ENCODE measurements around the gene SIGLEC1.
A peak's percentile ranks its signal among the peaks of the same experiment; 100 is the strongest.

The SIGLEC1 gene

GRCh38 chr20:3752386-3752759 is 40.0 kb upstream of the SIGLEC1 start:
- Histone ChIP-seq H3K27ac (ENCODE audit: low read length) (no peak overlapping the region), H3K9ac (ENCODE audit: low read depth, low read length) (no peak overlapping the region), H3K4me1 (ENCODE audit: insufficient read depth, low read length) (no peaks in the 10 kb centered on the region), H3K36me3 (ENCODE audit: insufficient read depth, low read depth, low read length) (peaks cover 18% of the 10 kb centered on the region), H3K4me3 (ENCODE audit: low read length) (no peak overlapping the region), H3K27me3 (ENCODE audit: insufficient read depth, low read length) (peaks cover 25% of the 10 kb centered on the region), H3K9me3 (ENCODE audit: insufficient read depth, low read depth, low read length) (no peaks in the 10 kb centered on the region)

- Histone ChIP-seq H3K9me3 (ENCODE audit: insufficient read depth, low read depth, low read length) (no peaks in the 10 kb centered on the region), H3K4me3 (ENCODE audit: low read length) (no peak overlapping the region), H3K4me1 (ENCODE audit: insufficient read depth, low read length) (no peaks in the 10 kb centered on the region), H3K9ac (ENCODE audit: low read depth, low read length) (no peak overlapping the region), H3K27me3 (ENCODE audit: insufficient read depth, low read length) (peaks cover 27% of the 10 kb centered on the region), H3K27ac (ENCODE audit: low read length) (no peak overlapping the region), H3K36me3 (ENCODE audit: insufficient read depth, low read depth, low read length) (peaks cover 17% of the 10 kb centered on the region)
These were observed 39.4 kb upstream of the SIGLEC1 start for GRCh38 chr20:3751675-3752385.

- no peaks in the 10 kb centered on the region for H3K9me3 ChIP-seq (ENCODE audit: insufficient read depth, low read depth, low read length)
- H3K9ac ChIP-seq (ENCODE audit: low read depth, low read length) = no peak overlapping the region
- peaks cover 13% of the 10 kb centered on the region for H3K36me3 ChIP-seq (ENCODE audit: insufficient read depth, low read depth, low read length)
- peaks cover 32% of the 10 kb centered on the region for H3K27me3 ChIP-seq (ENCODE audit: insufficient read depth, low read length)
- H3K4me3 ChIP-seq (ENCODE audit: low read length) = no peak overlapping the region
- no peaks in the 10 kb centered on the region for H3K4me1 ChIP-seq (ENCODE audit: insufficient read depth, low read length)
- no peak overlapping the region for H3K27ac ChIP-seq (ENCODE audit: low read length)
These were observed 38.9 kb upstream of the SIGLEC1 start for GRCh38 chr20:3751305-3751674.

- Histone ChIP-seq H3K36me3 (ENCODE audit: insufficient read depth, low read depth, low read length) (0 out of 2 replicates have a peak, but pooled peaks cover under 1% of the 10 kb centered on the region), H3K4me1 (ENCODE audit: insufficient read depth, low read length) (no peaks in the 10 kb centered on the region), H3K9ac (ENCODE audit: low read depth, low read length) (peak overlapping the region; percentile 61; the same call in 1 of the 2 replicates), H3K4me3 (ENCODE audit: low read length) (peak overlapping the region; percentile 67), H3K27ac (ENCODE audit: low read length) (no peak overlapping the region), H3K9me3 (ENCODE audit: insufficient read depth, low read depth, low read length) (no peaks in the 10 kb centered on the region), H3K27me3 (ENCODE audit: insufficient read depth, low read length) (peaks cover 39% of the 10 kb centered on the region)
These were observed 37.5 kb upstream of the SIGLEC1 start for GRCh38 chr20:3749689-3750531.

- Histone ChIP-seq H3K4me3 (ENCODE audit: low read length) (peak overlapping the region; percentile 67; the same call in 1 of the 2 replicates), H3K27me3 (ENCODE audit: insufficient read depth, low read length) (peaks cover 46% of the 10 kb centered on the region), H3K4me1 (ENCODE audit: insufficient read depth, low read length) (no peaks in the 10 kb centered on the region), H3K9ac (ENCODE audit: low read depth, low read length) (no peak overlapping the region), H3K27ac (ENCODE audit: low read length) (no peak overlapping the region), H3K36me3 (ENCODE audit: insufficient read depth, low read depth, low read length) (no peaks in the 10 kb centered on the region), H3K9me3 (ENCODE audit: insufficient read depth, low read depth, low read length) (no peaks in the 10 kb centered on the region)
These were observed 36.8 kb upstream of the SIGLEC1 start for GRCh38 chr20:3749087-3749688.

- Histone ChIP-seq H3K4me3 (ENCODE audit: low read length) (no peak overlapping the region), H3K9ac (ENCODE audit: low read depth, low read length) (no peak overlapping the region), H3K27ac (ENCODE audit: low read length) (no peak overlapping the region), H3K9me3 (ENCODE audit: insufficient read depth, low read depth, low read length) (no peaks in the 10 kb centered on the region), H3K27me3 (ENCODE audit: insufficient read depth, low read length) (peaks cover 50% of the 10 kb centered on the region), H3K4me1 (ENCODE audit: insufficient read depth, low read length) (no peaks in the 10 kb centered on the region), H3K36me3 (ENCODE audit: insufficient read depth, low read depth, low read length) (no peaks in the 10 kb centered on the region)
These were observed 35.7 kb upstream of the SIGLEC1 start for GRCh38 chr20:3748073-3748472.

- Histone ChIP-seq H3K36me3 (ENCODE audit: insufficient read depth, low read depth, low read length) (no peaks in the 10 kb centered on the region), H3K4me1 (ENCODE audit: insufficient read depth, low read length) (no peaks in the 10 kb centered on the region), H3K4me3 (ENCODE audit: low read length) (no peak overlapping the region), H3K27ac (ENCODE audit: low read length) (no peak overlapping the region), H3K27me3 (ENCODE audit: insufficient read depth, low read length) (peaks cover 50% of the 10 kb centered on the region), H3K9me3 (ENCODE audit: insufficient read depth, low read depth, low read length) (no peaks in the 10 kb centered on the region), H3K9ac (ENCODE audit: low read depth, low read length) (no peak overlapping the region)
These were observed 35.1 kb upstream of the SIGLEC1 start for GRCh38 chr20:3747471-3747870.

- Histone ChIP-seq H3K9ac (ENCODE audit: low read depth, low read length) (peak overlapping the region; percentile 12; the same call in 1 of the 2 replicates), H3K36me3 (ENCODE audit: insufficient read depth, low read depth, low read length) (no peaks in the 10 kb centered on the region), H3K4me3 (ENCODE audit: low read length) (peak overlapping the region; percentile 75), H3K4me1 (ENCODE audit: insufficient read depth, low read length) (no peaks in the 10 kb centered on the region), H3K27me3 (ENCODE audit: insufficient read depth, low read length) (peaks cover 46% of the 10 kb centered on the region), H3K27ac (ENCODE audit: low read length) (no peak overlapping the region), H3K9me3 (ENCODE audit: insufficient read depth, low read depth, low read length) (no peaks in the 10 kb centered on the region)
These were observed 33.3 kb upstream of the SIGLEC1 start for GRCh38 chr20:3745686-3746173.

GRCh38 chr20:3744806-3745685 is 32.6 kb upstream of the SIGLEC1 start:
- H3K36me3 ChIP-seq (ENCODE audit: insufficient read depth, low read depth, low read length) = no peaks in the 10 kb centered on the region
- peak overlapping the region; percentile 75 for H3K4me3 ChIP-seq (ENCODE audit: low read length)
- H3K4me1 ChIP-seq (ENCODE audit: insufficient read depth, low read length) = no peaks in the 10 kb centered on the region
- no peak overlapping the region for H3K27ac ChIP-seq (ENCODE audit: low read length)
- peaks cover 39% of the 10 kb centered on the region for H3K27me3 ChIP-seq (ENCODE audit: insufficient read depth, low read length)
- no peaks in the 10 kb centered on the region for H3K9me3 ChIP-seq (ENCODE audit: insufficient read depth, low read depth, low read length)
- peak overlapping the region; percentile 42; the same call in 1 of the 2 replicates for H3K9ac ChIP-seq (ENCODE audit: low read depth, low read length)

GRCh38 chr20:3744037-3744436 is 31.6 kb upstream of the SIGLEC1 start:
- H3K4me1 ChIP-seq (ENCODE audit: insufficient read depth, low read length) = no peaks in the 10 kb centered on the region
- H3K9ac ChIP-seq (ENCODE audit: low read depth, low read length) = no peak overlapping the region
- H3K27ac ChIP-seq (ENCODE audit: low read length) = no peak overlapping the region
- no peaks in the 10 kb centered on the region for H3K36me3 ChIP-seq (ENCODE audit: insufficient read depth, low read depth, low read length)
- no peaks in the 10 kb centered on the region for H3K9me3 ChIP-seq (ENCODE audit: insufficient read depth, low read depth, low read length)
- no peak overlapping the region for H3K4me3 ChIP-seq (ENCODE audit: low read length)
- H3K27me3 ChIP-seq (ENCODE audit: insufficient read depth, low read length) = peaks cover 33% of the 10 kb centered on the region

- H3K9me3 ChIP-seq (ENCODE audit: insufficient read depth, low read depth, low read length) = no peaks in the 10 kb centered on the region
- no peak overlapping the region for H3K27ac ChIP-seq (ENCODE audit: low read length)
- H3K27me3 ChIP-seq (ENCODE audit: insufficient read depth, low read length) = peaks cover 26% of the 10 kb centered on the region
- H3K4me3 ChIP-seq (ENCODE audit: low read length) = no peak overlapping the region
- H3K4me1 ChIP-seq (ENCODE audit: insufficient read depth, low read length) = no peaks in the 10 kb centered on the region
- H3K9ac ChIP-seq (ENCODE audit: low read depth, low read length) = no peak overlapping the region
- H3K36me3 ChIP-seq (ENCODE audit: insufficient read depth, low read depth, low read length) = no peaks in the 10 kb centered on the region
These were observed 30.9 kb upstream of the SIGLEC1 start for GRCh38 chr20:3743251-3743650.

All from iPS-20b (cell line).